Stimulated activated CD4-positive, alpha-beta T cell treated with anti-CD3 and anti-CD28 coated beads, TNF-alpha, amount 100 ng/mL, for 48 hours (primary cell): Measurements from ENCODE around the gene LGALS8.
"Not testable (repeated sequence)": the region's sequence is repeated elsewhere in the genome, so short reads cannot be mapped to it uniquely, and the experiment has no call there.

ENCODE experiments used
- DNase-seq, 3 donors: peaks; one replicate each; pipeline ENCODE4 v3.0.0-alpha.2; 2020; ENCODE audit warnings: low read depth in 3 of 3

Gene LGALS8

DNA sequence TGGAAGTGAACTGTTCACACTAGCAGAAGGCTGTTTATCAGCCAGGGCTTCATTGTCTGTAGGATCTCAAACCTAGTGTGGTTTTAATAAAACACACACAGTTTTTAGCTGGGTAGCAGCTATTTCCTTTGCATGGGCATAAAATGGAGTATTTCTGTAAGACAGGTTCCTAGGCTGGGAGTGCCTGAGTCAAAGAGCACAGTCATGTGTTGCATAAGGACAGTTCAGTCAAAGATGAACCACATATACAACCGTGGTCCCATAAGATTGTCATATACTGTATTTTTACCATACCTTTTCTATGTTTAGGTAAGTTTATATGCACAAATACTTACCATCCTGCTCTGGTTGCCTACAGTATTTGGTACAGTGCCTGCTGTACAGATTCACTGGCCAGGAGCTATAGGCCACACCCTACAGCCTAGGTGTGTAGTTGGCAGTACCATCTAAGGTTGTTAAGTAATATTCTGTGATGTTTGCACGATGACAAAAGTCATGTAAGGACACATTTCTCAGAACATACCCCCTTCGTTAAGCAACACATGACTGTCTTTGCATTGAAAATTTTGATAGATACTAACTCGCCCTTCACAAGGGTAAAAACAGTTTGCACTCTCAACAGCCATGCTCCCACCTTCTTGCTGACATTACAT is 17.2 kb downstream of the LGALS8 start:
- no peak for DNase-seq

GRCh38 chr1:236541710-236542109 is 17.9 kb downstream of the LGALS8 start:
- no peak for DNase-seq

DNA sequence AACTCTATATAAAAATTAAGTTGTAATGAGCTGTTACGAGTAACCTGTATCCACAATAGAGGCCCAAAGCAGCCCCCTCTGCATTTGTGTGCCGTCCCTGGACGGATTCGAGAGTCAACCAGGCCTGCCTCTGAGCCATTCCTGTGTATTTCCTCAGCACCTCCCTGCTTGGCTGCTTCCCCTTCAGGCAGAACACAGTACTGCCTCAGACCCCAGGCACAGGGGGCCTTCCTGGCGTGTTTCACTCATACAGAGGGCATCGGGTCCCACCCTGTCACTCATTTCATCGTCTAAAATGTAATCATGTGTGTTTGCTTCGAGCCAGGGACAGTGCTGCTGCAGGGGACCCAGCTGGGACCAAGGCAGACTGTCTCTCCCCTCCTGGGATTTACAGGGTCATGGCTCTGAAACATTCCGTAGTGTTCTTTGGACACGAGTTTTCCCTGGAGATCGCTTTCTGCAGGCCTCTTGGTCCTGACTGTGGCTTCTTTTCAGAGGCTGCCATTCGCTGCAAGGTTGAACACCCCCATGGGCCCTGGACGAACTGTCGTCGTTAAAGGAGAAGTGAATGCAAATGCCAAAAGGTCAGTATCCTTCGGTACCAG is 19.4 kb downstream of the LGALS8 start:
- no peak for DNase-seq

GRCh38 chr1:236545621-236546169 is 21.9 kb downstream of the LGALS8 start:
- no peak for DNase-seq

- DNase-seq = no peak
These were observed 24.7 kb downstream of the LGALS8 start for GRCh38 chr1:236548452-236548851.

- no peak for DNase-seq
These were observed 27.4 kb downstream of the LGALS8 start for GRCh38 chr1:236550961-236551851.

GRCh38 chr1:236552096-236552495 is 28.3 kb downstream of the LGALS8 start:
- DNase-seq = no peak

GRCh38 chr1:236552901-236553300 is 29.1 kb downstream of the LGALS8 start:
- DNase-seq = no peak

GRCh38 chr1:236553370-236553769 is 29.6 kb downstream of the LGALS8 start:
- DNase-seq = no peak

GRCh38 chr1:236556606-236557005 is 32.8 kb downstream of the LGALS8 start:
- DNase-seq = no peak

DNA sequence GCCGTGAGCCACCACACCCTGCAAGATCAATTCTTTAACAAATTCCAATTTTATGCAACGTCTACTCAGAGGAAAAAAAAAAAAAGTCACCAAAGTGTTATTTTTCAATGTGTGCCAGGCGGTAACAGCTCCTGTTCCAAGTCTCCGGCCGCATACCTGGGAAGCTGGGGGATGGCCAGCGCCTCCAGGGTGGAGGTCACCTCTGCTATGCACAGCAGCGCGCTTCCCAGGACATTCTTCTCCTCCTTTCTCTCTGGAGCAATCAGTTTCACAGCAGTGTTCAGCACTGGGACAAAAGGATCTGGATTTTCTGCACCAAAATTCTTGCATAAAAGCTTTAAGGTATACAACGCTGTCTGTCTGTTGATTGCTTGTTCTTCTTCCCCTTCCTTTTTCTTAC is 34.3 kb downstream of the LGALS8 start:
- DNase-seq = no peak

GRCh38 chr1:236558846-236559245 is 35.1 kb downstream of the LGALS8 start:
- DNase-seq = no peak

- no peak for DNase-seq
These were observed 36.5 kb downstream of the LGALS8 start for GRCh38 chr1:236560213-236560771.

DNA sequence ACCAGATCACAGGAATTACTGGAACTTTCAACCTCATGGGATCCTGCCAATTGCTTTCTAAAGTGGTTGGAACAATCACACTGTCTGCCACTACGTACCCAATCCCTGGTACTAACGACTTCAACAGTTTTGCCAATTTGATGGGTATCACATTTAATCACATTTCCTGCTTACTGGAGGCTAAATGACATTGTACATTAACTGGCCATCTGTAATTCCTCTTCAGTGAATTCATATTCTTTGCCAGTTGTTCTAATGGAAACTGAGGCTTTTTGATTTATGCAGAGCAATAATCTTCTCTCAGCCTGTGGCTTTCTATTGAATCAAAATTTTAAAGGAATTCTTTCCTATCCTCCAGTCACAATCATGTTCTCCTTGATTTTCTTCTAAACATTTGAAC is 38.2 kb downstream of the LGALS8 start:
- DNase-seq = no peak

DNA sequence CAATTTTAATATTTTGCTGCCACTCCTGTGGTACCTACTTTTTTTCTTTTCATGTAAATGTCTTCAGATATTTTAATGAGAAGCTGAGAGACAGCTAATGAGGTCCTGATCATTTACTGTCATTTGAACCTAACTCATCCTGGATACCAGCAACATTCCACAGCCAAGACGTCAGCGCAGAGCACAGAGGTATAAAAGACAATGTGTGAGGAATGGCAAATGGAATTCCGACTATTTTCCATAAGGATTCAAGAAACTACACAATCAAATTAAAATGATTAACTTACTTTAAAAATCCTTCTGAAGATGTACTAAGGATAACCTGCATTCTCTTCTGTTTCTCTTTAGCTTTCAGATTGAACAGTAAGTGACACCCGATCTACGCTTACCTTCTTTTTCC is 41.7 kb downstream of the LGALS8 start:
- DNase-seq = no peak

GRCh38 chr1:236568285-236568894 is 44.6 kb downstream of the LGALS8 start:
- no peak for DNase-seq

DNA sequence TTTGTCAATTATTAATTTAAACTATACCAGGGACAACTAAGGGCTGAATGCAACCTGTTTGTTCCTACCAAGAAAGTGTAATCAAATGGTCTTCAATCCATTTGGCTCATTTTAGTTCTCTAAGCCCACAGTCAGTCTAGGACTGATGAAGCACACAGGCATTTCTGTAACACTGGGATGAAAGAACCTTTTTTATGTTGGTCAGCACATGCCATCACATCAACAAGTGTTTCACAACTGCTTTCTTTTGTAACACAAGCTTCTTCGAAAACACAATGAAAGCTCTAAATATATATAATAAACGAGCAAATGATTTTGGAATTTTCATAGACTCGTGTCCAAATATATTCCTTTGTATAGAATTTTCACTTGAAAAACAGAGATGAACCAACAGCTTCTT is 51.7 kb downstream of the LGALS8 start:
- no peak for DNase-seq

- no peak for DNase-seq
These were observed 52.2 kb downstream of the LGALS8 start for GRCh38 chr1:236576004-236576403.

DNA sequence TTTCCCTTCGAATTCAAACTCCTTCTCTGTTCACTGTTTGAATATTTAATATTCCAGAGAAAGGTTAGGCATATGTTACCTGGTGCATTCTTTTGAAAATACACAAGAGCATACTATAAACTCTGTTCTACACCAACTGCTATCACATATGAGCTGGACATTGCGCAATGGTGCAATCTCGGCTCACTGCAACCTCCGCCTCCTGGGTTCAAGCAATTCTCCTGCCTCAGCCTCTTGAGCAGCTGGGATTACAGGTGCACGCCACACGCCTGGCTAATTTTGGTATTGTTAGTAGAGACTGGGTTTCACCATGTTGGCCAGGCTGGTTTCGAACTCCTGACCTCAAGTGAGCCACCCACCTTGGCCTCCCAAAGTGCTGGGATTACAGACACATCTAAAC is 53.3 kb downstream of the LGALS8 start:
- DNase-seq = not testable (repeated sequence)

DNA sequence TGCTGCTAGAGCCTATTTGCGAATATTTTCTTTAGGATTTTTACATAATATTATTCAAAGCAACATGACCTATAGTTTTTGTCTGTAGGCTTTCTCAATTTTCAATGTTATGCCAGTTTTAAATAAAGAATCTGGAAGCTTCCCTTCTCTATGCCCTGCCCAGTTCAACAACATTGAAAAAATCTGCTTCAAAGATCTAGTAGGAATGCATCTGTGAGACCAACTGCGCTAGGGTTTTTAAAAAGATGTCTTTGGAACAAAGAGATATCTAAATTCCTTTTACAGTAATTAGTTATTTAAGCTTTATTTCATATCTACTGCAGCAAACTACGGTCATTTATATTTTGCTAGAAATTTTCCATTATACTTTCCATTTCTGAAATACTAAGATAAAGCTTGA is 54.9 kb downstream of the LGALS8 start:
- DNase-seq = no peak

- DNase-seq = not testable (repeated sequence)
These were observed 56.6 kb downstream of the LGALS8 start for GRCh38 chr1:236580404-236580803.

DNA sequence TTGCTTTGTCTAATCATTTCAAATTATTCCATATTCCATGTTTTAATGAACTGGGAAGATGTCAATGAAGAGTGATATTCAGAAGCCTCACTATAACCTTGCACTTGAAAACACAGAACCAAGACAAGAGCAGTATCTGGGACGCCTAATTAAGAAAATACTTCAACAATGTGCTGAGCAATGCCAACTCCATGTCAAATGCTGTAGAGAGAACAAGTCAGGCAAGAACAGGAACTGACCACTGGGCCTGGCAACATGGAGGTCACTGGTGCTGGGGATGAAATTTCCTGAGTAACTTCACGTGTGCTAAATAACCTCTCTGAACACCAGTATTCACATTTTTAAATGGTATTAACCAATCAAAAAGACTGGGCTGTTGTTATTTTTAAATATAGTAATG is 57.7 kb downstream of the LGALS8 start:
- no peak for DNase-seq
